ENCODE measurements around the gene DOCK9.

Gene DOCK9

DNA sequence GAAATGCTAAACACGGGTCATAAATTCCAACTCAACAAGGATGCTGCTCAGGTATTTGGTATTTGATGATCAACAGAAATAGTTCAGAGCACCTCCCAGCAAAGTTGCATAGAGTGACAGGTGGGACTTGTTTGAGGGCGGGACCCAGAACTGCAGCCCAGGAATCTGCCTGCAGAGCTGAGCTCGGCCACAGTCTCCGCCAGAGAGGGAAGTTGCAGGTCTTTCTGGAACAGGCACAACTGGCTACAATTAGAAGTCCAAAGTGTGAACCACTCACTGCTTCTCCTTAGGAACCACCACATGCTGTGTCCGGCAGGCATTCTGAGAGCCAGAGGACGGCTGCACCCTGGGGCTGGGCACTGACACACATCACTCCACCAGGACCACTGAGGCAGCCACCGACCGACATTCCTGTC, 226.5 kb downstream of the DOCK9 start:
- no peak for DNase-seq (ENCODE audit: low spot score)
- TF ChIP-seq, protein P1, sequence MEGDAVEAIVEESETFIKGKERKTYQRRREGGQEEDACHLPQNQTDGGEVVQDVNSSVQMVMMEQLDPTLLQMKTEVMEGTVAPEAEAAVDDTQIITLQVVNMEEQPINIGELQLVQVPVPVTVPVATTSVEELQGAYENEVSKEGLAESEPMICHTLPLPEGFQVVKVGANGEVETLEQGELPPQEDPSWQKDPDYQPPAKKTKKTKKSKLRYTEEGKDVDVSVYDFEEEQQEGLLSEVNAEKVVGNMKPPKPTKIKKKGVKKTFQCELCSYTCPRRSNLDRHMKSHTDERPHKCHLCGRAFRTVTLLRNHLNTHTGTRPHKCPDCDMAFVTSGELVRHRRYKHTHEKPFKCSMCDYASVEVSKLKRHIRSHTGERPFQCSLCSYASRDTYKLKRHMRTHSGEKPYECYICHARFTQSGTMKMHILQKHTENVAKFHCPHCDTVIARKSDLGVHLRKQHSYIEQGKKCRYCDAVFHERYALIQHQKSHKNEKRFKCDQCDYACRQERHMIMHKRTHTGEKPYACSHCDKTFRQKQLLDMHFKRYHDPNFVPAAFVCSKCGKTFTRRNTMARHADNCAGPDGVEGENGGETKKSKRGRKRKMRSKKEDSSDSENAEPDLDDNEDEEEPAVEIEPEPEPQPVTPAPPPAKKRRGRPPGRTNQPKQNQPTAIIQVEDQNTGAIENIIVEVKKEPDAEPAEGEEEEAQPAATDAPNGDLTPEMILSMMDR (IDR thresholded peaks at IDR 0.05; ENCODE audit: extremely low read depth, missing control alignments): no peak

DNA sequence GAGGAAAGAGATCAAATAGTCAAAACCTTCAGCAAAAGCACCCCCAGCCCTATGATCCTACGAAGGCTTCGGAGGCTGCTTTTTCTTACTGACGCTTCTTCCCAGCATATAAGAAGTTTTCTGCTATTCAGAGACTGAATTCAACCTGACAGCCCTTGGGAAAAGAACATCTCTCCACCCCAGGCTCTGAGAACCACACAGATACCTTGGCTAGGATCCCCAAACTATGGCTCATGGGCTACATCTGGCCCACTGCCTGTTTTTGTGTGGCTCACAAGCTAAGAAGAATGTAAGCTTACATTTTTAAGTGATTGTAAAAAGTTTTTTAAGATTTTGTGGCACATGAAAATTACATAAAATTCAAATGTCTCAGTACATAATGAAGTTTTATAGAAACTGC, 228.4 kb downstream of the DOCK9 start:
- no peak for DNase-seq (ENCODE audit: low spot score)

DNA sequence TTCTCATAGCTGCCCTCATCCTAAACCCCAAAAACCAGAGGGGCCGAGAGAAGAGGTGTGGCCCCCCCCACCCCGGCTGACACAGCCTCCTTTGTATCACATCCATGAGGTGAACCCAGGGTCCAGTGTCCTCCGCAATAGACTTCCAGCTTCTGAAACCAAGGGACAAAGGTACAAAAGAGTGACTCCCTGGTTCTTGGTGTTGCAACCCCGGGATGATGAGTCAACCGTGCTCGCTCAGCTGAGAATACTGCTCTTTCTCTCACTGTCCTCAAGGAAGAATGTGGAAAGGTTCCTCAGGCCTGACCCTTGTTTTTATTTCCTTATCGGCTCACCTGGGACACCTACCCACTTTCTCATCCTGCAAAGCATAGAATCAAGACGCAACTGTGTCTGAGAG, 230.9 kb downstream of the DOCK9 start:
- DNase-seq (ENCODE audit: low spot score): no peak
- TF ChIP-seq, protein P1 (IDR thresholded peaks at IDR 0.05; ENCODE audit: extremely low read depth, missing control alignments): no peak

More for the DNA sequence above, 228.4 kb downstream of the DOCK9 start:
- TF ChIP-seq, protein P1 (IDR thresholded peaks at IDR 0.05; ENCODE audit: extremely low read depth, missing control alignments): no peak
